Fibroblast of the aortic adventitia (primary cell): ENCODE results near the gene RASA2. TPM values are rescaled to one million over a fixed set of nuclear protein-coding genes. Genes with fewer than 3 reads are reported as not detected.
"Not testable (repeated sequence)": the region's sequence is repeated elsewhere in the genome, so short reads cannot be mapped to it uniquely, and the experiment has no call there.

Source experiments
- DNase-seq: peaks from one replicate; pipeline ENCODE4 v3.0.0-alpha.2; 2010; ENCODE audit warnings: low read depth
- H3K4me3 ChIP-seq: 2 replicates; pipeline ENCODE4 v1.5.1; 2011; ENCODE audit warnings: low read depth, mild to moderate bottlenecking, control low read depth, low read length, moderate library complexity
- CTCF ChIP-seq: IDR thresholded peaks from 2 replicates; pipeline ENCODE4 v1.5.1; 2011; ENCODE audit warnings: mild to moderate bottlenecking, low read length, control low read depth, inconsistent platforms; ENCODE audit not compliant: insufficient read depth
- total RNA-seq: library from RNA; depleted of rRNA; stranded (reverse); fragments of >200 nt; gene quantifications from 2 replicates; pipeline ENCODE4 v1.2.3, GENCODE V29; 2012; ENCODE audit warnings: low replicate concordance

RASA2 gene
- total RNA-seq, 1 donor, result 28.9 TPM

- no peak for DNase-seq
- H3K4me3 ChIP-seq, result no peak overlapping the region
- no peak for TF ChIP-seq CTCF
These were observed 20.1 kb upstream of the RASA2 start for GRCh38 chr3:141466633-141467169.

- no peak for DNase-seq
- no peak overlapping the region for H3K4me3 ChIP-seq
- TF ChIP-seq CTCF, result no peak
These were observed 17.1 kb upstream of the RASA2 start for GRCh38 chr3:141469720-141470119.

GRCh38 chr3:141471160-141471559 lies 15.7 kb upstream of the RASA2 start:
- no peak overlapping the region for H3K4me3 ChIP-seq
- DNase-seq, result no peak
- TF ChIP-seq CTCF, result no peak

GRCh38 chr3:141476033-141476432 lies 10.8 kb upstream of the RASA2 start:
- no peak overlapping the region for H3K4me3 ChIP-seq
- DNase-seq, result no peak
- TF ChIP-seq CTCF, result no peak

- H3K4me3 ChIP-seq, result no peak overlapping the region
- peak; percentile 82 for DNase-seq
- no peak for TF ChIP-seq CTCF
These were observed 9.6 kb upstream of the RASA2 start for GRCh38 chr3:141477224-141477623.

GRCh38 chr3:141478139-141478538 lies 8.7 kb upstream of the RASA2 start:
- H3K4me3 ChIP-seq, result no peak overlapping the region
- no peak for TF ChIP-seq CTCF
- DNase-seq, result no peak

- DNase-seq, H3K4me3 ChIP-seq: not testable (repeated sequence)
These were observed 8.0 kb upstream of the RASA2 start for GRCh38 chr3:141478840-141479239.
